HepG2 (cell line): ENCODE results near the gene ZNF674. TPM values are rescaled to one million over a fixed set of nuclear protein-coding genes. Genes with fewer than 3 reads are reported as not detected.
"Not testable (repeated sequence)": the region's sequence is repeated elsewhere in the genome, so short reads cannot be mapped to it uniquely, and the experiment has no call there.

ENCODE experiments used
- ATAC-seq: fragments of 200-7000 bp; cut with Tn5 transposase; 3 replicates; pipeline ENCODE4 v1.9.1; 2020; ENCODE audit warnings: mild to moderate bottlenecking, moderate library complexity
- BruUV-seq: library from RNA; stranded (reverse); fragments of 400-500 nt; replicated peaks from 2 replicates; lab custom pipeline; 2021; lab: Mats Ljungman, UMichigan
- CTCF ChIA-PET: fragments of 300-600 bp; formaldehyde crosslinking; extraction: SDS; loops from one replicate; lab custom pipeline; 2021; ENCODE audit warnings: low total read pairs, inconsistent platforms, low intra/inter-chr PET ratio; lab: Yijun Ruan, JAX
- POLR2A ChIA-PET: fragments of 350-600 bp; sonication (Branson Sonifier 250); formaldehyde crosslinking; loops from one replicate; lab custom pipeline; 2020; ENCODE audit warnings: antibody characterized with exemption, inconsistent platforms; lab: Yijun Ruan, JAX
- DNase-seq: peaks from one replicate; pipeline ENCODE4 v3.0.0-alpha.2; 2015; ENCODE audit warnings: low spot score
- FAIRE-seq: peaks from 3 replicates; lab custom pipeline; 2011; peaks lifted over from hg19 to GRCh38; lab: Jason Lieb, UNC
- H2AFZ ChIP-seq: one replicate; pipeline ENCODE4 v1.6.1; 2011; ENCODE audit warnings: low read length, inconsistent platforms
- H3K27ac ChIP-seq: fragments of 300-600 bp; 3 replicates; pipeline ENCODE4 v1.8.0; 2011; ENCODE audit warnings: mixed run types, mild to moderate bottlenecking, mixed read lengths, low read length, inconsistent platforms; ENCODE audit not compliant: insufficient read depth; ENCODE audit errors: extremely low read length
- H3K27me3 ChIP-seq, 2 experiments: fragments of 200-600 bp in 1 of 2; 2 replicates in 1 of 2; 3 replicates in 1 of 2; pipeline versions ENCODE4 v1.6.0 to v1.8.0; 2011; ENCODE audit warnings: low read length in 2 of 2, mild to moderate bottlenecking in 2 of 2, moderate library complexity in 2 of 2, inconsistent platforms in 1 of 2; ENCODE audit not compliant: insufficient read depth in 2 of 2, control insufficient read depth in 1 of 2
- H3K36me3 ChIP-seq, 2 experiments: fragments of 200-600 bp in 1 of 2; replicated peaks in 1 of 2; 2 replicates in 1 of 2; 3 replicates in 1 of 2; pipeline versions ENCODE4 v1.5.1 to v1.8.0; 2011; ENCODE audit warnings: low read length in 2 of 2, inconsistent platforms in 1 of 2; ENCODE audit not compliant: insufficient read depth in 2 of 2, control insufficient read depth in 1 of 2
- H3K4me1 ChIP-seq: 2 replicates; pipeline ENCODE4 v1.5.1; 2012; ENCODE audit warnings: low read length, inconsistent platforms; ENCODE audit not compliant: insufficient read depth
- H3K4me2 ChIP-seq: 2 replicates; pipeline ENCODE4 v1.6.0; 2011; ENCODE audit warnings: low read depth, low read length, inconsistent platforms
- H3K4me3 ChIP-seq, 3 experiments: fragments of 200-600 bp in 1 of 3; sonication (generic), shearing (Covaris generic) in 1 of 3; replicated peaks in 1 of 3; 2 replicates each; pipeline ENCODE4 v1.5.1; 2011 to 2016; ENCODE audit warnings: low read length in 3 of 3, inconsistent platforms in 2 of 3, low read depth in 2 of 3, mild to moderate bottlenecking in 2 of 3, control low read depth in 1 of 3, mixed read lengths in 1 of 3; ENCODE audit not compliant: insufficient read depth in 1 of 3
- H3K79me2 ChIP-seq: one replicate; pipeline ENCODE4 v1.6.1; 2011; ENCODE audit warnings: low read length, inconsistent platforms; ENCODE audit not compliant: insufficient read depth
- H3K9ac ChIP-seq: 2 replicates; pipeline ENCODE4 v1.6.0; 2011; ENCODE audit warnings: mild to moderate bottlenecking, low read depth, low read length, inconsistent platforms; ENCODE audit not compliant: insufficient read depth
- H3K9me3 ChIP-seq: 2 replicates; pipeline ENCODE4 v1.5.1; 2012; ENCODE audit warnings: mild to moderate bottlenecking, low read length
- H4K20me1 ChIP-seq: 2 replicates; pipeline ENCODE4 v1.6.0; 2011; ENCODE audit warnings: inconsistent platforms, mild to moderate bottlenecking, low read length, moderate library complexity; ENCODE audit not compliant: insufficient read depth
- FOXO1 ChIP-seq: sonication (generic); formaldehyde crosslinking; IDR thresholded peaks from 2 replicates; pipeline ENCODE4 v1.4.0; 2020; ENCODE audit warnings: missing genetic modification reagents
- KLF12 ChIP-seq: sonication (generic); formaldehyde crosslinking; IDR thresholded peaks from 2 replicates; pipeline ENCODE4 v1.4.0; 2020; ENCODE audit warnings: missing genetic modification reagents, borderline replicate concordance
- XBP1 ChIP-seq: sonication (generic); formaldehyde crosslinking; IDR thresholded peaks from 2 replicates; pipeline ENCODE4 v1.5.0; 2020; ENCODE audit warnings: missing genetic modification reagents
- ZBTB21 ChIP-seq: sonication (generic); formaldehyde crosslinking; IDR thresholded peaks from 2 replicates; pipeline ENCODE4 v1.4.0; 2020; ENCODE audit warnings: missing genetic modification reagents
- ZNF17 ChIP-seq: sonication (generic); formaldehyde crosslinking; IDR thresholded peaks from 2 replicates; pipeline ENCODE4 v1.5.0; 2020; ENCODE audit warnings: mild to moderate bottlenecking, missing genetic modification reagents
- ZNF225 ChIP-seq: sonication (generic); formaldehyde crosslinking; IDR thresholded peaks from 2 replicates; pipeline ENCODE4 v1.4.0; 2020; ENCODE audit warnings: mild to moderate bottlenecking, missing genetic modification reagents
- ZNF281 ChIP-seq: sonication (generic); formaldehyde crosslinking; IDR thresholded peaks from 2 replicates; pipeline ENCODE4 v1.4.0; 2020; ENCODE audit warnings: missing genetic modification reagents, borderline replicate concordance
- ZNF441 ChIP-seq: sonication (generic); formaldehyde crosslinking; IDR thresholded peaks from 2 replicates; pipeline ENCODE4 v1.7.0; 2021; ENCODE audit warnings: missing genetic modification reagents, borderline replicate concordance
- ZNF543 ChIP-seq: sonication (generic); formaldehyde crosslinking; IDR thresholded peaks from 2 replicates; pipeline ENCODE4 v1.4.0; 2020; ENCODE audit warnings: mild to moderate bottlenecking, missing genetic modification reagents
- WGBS: methylation state at CpG from one replicate; pipeline ENCODE4 v1.1.6; 2017; ENCODE audit warnings: low lambda C conversion rate; 5-methylcytosine and 5-hydroxymethylcytosine counted together
- in situ Hi-C: cut with HindIII; loops from 2 replicates; pipeline ENCODE4 v1.10.0; 2017; ENCODE audit warnings: low pct_unique_long_range_greater_than_20kb; ENCODE audit not compliant: extremely low pct_ligation_motif_present
- intact Hi-C: fragments of 100-400 bp; cut with micrococcal nuclease; formaldehyde crosslinking; loops from one replicate; pipeline ENCODE4 v1.10.0; 2022; ENCODE audit not compliant: unreplicated experiment
- polyA plus RNA-seq, 8 experiments: library from polyadenylated mRNA; depleted of rRNA in 3 of 8; stranded (reverse) in 7 of 8; unstranded in 1 of 8; fragments of >200 nt; fragmentation: Illumina TruSeq in 4 of 8; extraction: Trizol in 4 of 8; gene quantifications; 2 replicates each; pipeline versions ENCODE4 v1.2.1 to v1.2.3, GENCODE V29; 2011 to 2016; ENCODE audit warnings: low read depth in 4 of 8, missing spikeins in 1 of 8, mixed read lengths in 1 of 8; ENCODE audit not compliant: insufficient read depth in 1 of 8
- total RNA-seq, 5 experiments: library from RNA; depleted of rRNA; stranded (reverse); fragments of >200 nt; fragmentation: Illumina TruSeq; extraction: Trizol; gene quantifications; 2 replicates each; pipeline ENCODE4 v1.2.3, GENCODE V29; 2016; ENCODE audit warnings: low read depth in 1 of 5

The ZNF674 gene
- total and polyA plus RNA-seq, 2 of the 13 experiments (the other 11 are each of a cell fraction or from before 2014, with no cell fraction given), result 2.9 to 3.5 TPM

DNA sequence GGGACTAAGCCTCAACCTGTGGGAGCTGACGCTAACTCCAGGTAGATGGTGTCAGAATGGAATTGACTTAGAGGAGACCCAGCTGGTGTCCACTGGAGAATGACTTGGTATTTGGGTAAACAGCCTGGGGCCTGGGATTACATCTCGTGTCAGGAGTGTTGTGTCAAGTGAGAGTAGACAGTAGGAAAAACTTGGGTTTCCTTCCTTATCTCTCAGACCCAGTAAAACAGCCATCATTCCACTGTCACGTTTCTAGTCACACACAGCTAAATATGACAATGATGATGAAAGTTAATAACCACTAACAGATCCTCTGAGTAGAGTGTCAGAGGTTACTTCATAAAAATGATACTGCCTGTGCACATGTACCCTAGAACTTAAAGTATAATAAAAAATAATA is 13.8 kb downstream of the ZNF674 start:
- intact Hi-C loops (no loop called here), in situ Hi-C loops (no loop called here)
- Histone ChIP-seq H3K79me2 (no peaks in the 10 kb centered on the region), H3K27ac (no peak overlapping the region), H2AFZ (no peak overlapping the region), H3K27me3 (no peaks in the 10 kb centered on the region), H3K4me1 (no peaks in the 10 kb centered on the region), H3K9me3 (no peaks in the 10 kb centered on the region), H3K4me2 (no peak overlapping the region), H3K9ac (no peak overlapping the region), H4K20me1 (no peaks in the 10 kb centered on the region), H3K4me3 (no peak overlapping the region), H3K36me3 (no peaks in the 10 kb centered on the region)
- WGBS, result 96% methylated on average over 3 of the region's 3 CpGs
- ATAC-seq, result no peak
- POLR2A ChIA-PET, result no interaction called here
- TF ChIP-seq ZNF225 (CRISPR knock-in tag) (no peak), ZBTB21 (CRISPR knock-in tag) (no peak), ZNF543 (no peak), ZNF17 (CRISPR knock-in tag) (no peak), FOXO1 (no peak), KLF12 (CRISPR knock-in tag) (no peak), ZNF441 (no peak), XBP1 (CRISPR knock-in tag) (no peak), ZNF281 (CRISPR knock-in tag) (no peak)
- CTCF ChIA-PET, result no interaction called here
- FAIRE-seq, result no peak
- no peak for DNase-seq
- no TSS peak for BruUV-seq

DNA sequence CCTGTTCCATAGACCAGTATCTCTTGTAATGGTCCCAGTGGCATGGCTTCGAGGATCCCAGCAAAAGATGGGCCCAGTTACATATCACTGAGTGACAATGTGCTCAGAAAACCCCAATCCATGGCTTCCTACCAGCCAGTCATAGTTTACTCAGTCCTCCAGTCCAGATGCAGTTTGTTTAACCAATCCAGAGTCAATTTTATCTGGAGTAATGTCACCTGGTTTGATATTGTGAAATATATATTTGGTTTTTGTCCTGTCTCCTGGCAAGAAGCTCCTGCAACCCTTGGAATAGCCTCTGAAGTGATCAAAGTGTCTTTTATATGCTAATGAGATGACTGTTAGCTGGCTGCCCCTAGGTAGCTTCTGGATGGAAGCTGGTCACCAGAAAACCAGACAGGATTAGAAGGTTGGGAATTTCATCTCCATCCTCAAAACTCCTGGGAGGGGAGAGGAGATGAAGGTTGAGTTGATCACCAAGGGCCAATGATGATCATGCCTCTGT is 14.8 kb downstream of the ZNF674 start:
- intact Hi-C loops, H3K27me3 ChIP-seq, H3K79me2 ChIP-seq, H3K9me3 ChIP-seq, H2AFZ ChIP-seq, CTCF ChIA-PET, H3K4me3 ChIP-seq, H3K27ac ChIP-seq, ATAC-seq, DNase-seq, FAIRE-seq, H3K36me3 ChIP-seq, H3K9ac ChIP-seq, H3K4me2 ChIP-seq, in situ Hi-C loops, POLR2A ChIA-PET, BruUV-seq, H3K4me1 ChIP-seq, H4K20me1 ChIP-seq: not testable (repeated sequence)
- no CpG with 5 or more reads among the region's 1 CpG for WGBS

- POLR2A ChIA-PET, H3K9me3 ChIP-seq, DNase-seq, H2AFZ ChIP-seq, in situ Hi-C loops, H3K79me2 ChIP-seq, FAIRE-seq, ATAC-seq, intact Hi-C loops, H3K4me3 ChIP-seq, H4K20me1 ChIP-seq, H3K36me3 ChIP-seq, H3K4me2 ChIP-seq, H3K9ac ChIP-seq, H3K27ac ChIP-seq, H3K4me1 ChIP-seq, H3K27me3 ChIP-seq, CTCF ChIA-PET, BruUV-seq: not testable (repeated sequence)
- WGBS, result 93% methylated on average over 3 of the region's 12 CpGs
These were observed 15.3 kb downstream of the ZNF674 start for GRCh38 chrX:46529740-46530403.
